Memory B cell (primary cell): ENCODE measurements around the gene TUBG2.

ENCODE experiments used
- ATAC-seq: fragments of 150-1000 bp; cut with Tn5 transposase; 2 replicates; pipeline ENCODE4 v1.10.0; 2021; ENCODE audit warnings: low read depth, mild to moderate bottlenecking, moderate library complexity
- DNase-seq, 2 donors: peaks; one replicate each; pipeline ENCODE4 v3.0.0; 2022; ENCODE audit warnings: low spot score in 2 of 2
- H3K27ac Mint-ChIP-seq: one replicate; pipeline ENCODE4 v1.8.0; 2022; ENCODE audit warnings: mild to moderate bottlenecking, moderate library complexity, mixed read lengths
- H3K27me3 Mint-ChIP-seq: one replicate; pipeline ENCODE4 v1.8.0; 2022; ENCODE audit warnings: mixed read lengths
- H3K36me3 Mint-ChIP-seq: one replicate; pipeline ENCODE4 v1.8.0; 2022; ENCODE audit warnings: mild to moderate bottlenecking, mixed read lengths
- H3K4me1 Mint-ChIP-seq: one replicate; pipeline ENCODE4 v1.8.0; 2022; ENCODE audit warnings: mixed read lengths
- H3K4me3 Mint-ChIP-seq: one replicate; pipeline ENCODE4 v1.8.0; 2022; ENCODE audit warnings: mild to moderate bottlenecking, moderate library complexity, mixed read lengths
- H3K9me3 Mint-ChIP-seq: one replicate; pipeline ENCODE4 v1.8.0; 2022; ENCODE audit warnings: mixed read lengths

TUBG2 gene

GRCh38 chr17:42709561-42709960, 50.5 kb downstream of the TUBG2 start:
- H3K4me1 Mint-ChIP-seq = peaks cover 20% of the 10 kb centered on the region
- no peaks in the 10 kb centered on the region for H3K27me3 Mint-ChIP-seq
- no peak overlapping the region for H3K4me3 Mint-ChIP-seq
- no peak for ATAC-seq
- H3K36me3 Mint-ChIP-seq = peaks cover 35% of the 10 kb centered on the region
- DNase-seq = no peak
- no peaks in the 10 kb centered on the region for H3K9me3 Mint-ChIP-seq
- no peak overlapping the region for H3K27ac Mint-ChIP-seq
